Endothelial cell of umbilical vein (primary cell): ENCODE results near the gene HOXB5. TPM values are rescaled to one million over a fixed set of nuclear protein-coding genes. Genes with fewer than 3 reads are reported as not detected.

ENCODE experiments used
- BruUV-seq: library from RNA; stranded (reverse); fragments of 400-500 nt; replicated peaks from 2 replicates; lab custom pipeline; 2021; lab: Mats Ljungman, UMichigan
- CTCF ChIA-PET: fragments of 300-600, 350-600 bp; sonication (Branson Sonifier 250); formaldehyde crosslinking; loops from one replicate; lab custom pipeline; 2021; ENCODE audit warnings: antibody characterized with exemption, inconsistent platforms; lab: Charles Lee
- POLR2A ChIA-PET: fragments of 300-600, 350-600 bp; sonication (Branson Sonifier 250); formaldehyde crosslinking; loops from one replicate; lab custom pipeline; 2021; ENCODE audit warnings: antibody characterized with exemption, inconsistent platforms; lab: Charles Lee
- DNase-seq: peaks from one replicate; pipeline ENCODE4 v3.0.0-alpha.2; 2011; ENCODE audit warnings: low read depth, low spot score
- FAIRE-seq: peaks from 2 replicates; lab custom pipeline; 2011; peaks lifted over from hg19 to GRCh38; lab: Jason Lieb, UNC
- H2AFZ ChIP-seq: 2 replicates; pipeline ENCODE4 v1.6.0; 2012; ENCODE audit warnings: low read depth, low read length, control low read depth, inconsistent platforms
- H3K27ac ChIP-seq: 2 replicates; pipeline ENCODE4 v1.5.1; 2011; ENCODE audit warnings: low read depth, mild to moderate bottlenecking, control low read depth, low read length, moderate library complexity; ENCODE audit not compliant: insufficient read depth
- H3K27me3 ChIP-seq, 2 experiments: 2 replicates each; pipeline versions ENCODE4 v1.6.0 to v1.6.1; 2011; ENCODE audit warnings: low read length in 2 of 2, mixed read lengths in 1 of 2; ENCODE audit not compliant: control insufficient read depth in 2 of 2, insufficient read depth in 2 of 2
- H3K36me3 ChIP-seq, 2 experiments: 2 replicates in 1 of 2; 3 replicates in 1 of 2; pipeline ENCODE4 v1.5.1; 2011; ENCODE audit warnings: low read length in 2 of 2, mild to moderate bottlenecking in 1 of 2, moderate library complexity in 1 of 2; ENCODE audit not compliant: control insufficient read depth in 2 of 2, insufficient read depth in 2 of 2; ENCODE audit errors: extremely low read depth in 1 of 2
- H3K4me1 ChIP-seq: 3 replicates; pipeline ENCODE4 v1.5.1; 2011; ENCODE audit warnings: mild to moderate bottlenecking, low read length; ENCODE audit not compliant: control insufficient read depth, insufficient read depth; ENCODE audit errors: extremely low read depth
- H3K4me2 ChIP-seq: 2 replicates; pipeline ENCODE4 v1.6.1; 2011; ENCODE audit warnings: low read length, control low read depth, mixed read lengths; ENCODE audit not compliant: insufficient read depth
- H3K4me3 ChIP-seq, 3 experiments: fragments of 200-600 bp in 1 of 3; sonication (generic), shearing (Covaris generic) in 1 of 3; replicated peaks in 1 of 3; 2 replicates each; pipeline ENCODE4 v1.5.1; 2011 to 2016; ENCODE audit warnings: control low read depth in 3 of 3, low read length in 3 of 3, mild to moderate bottlenecking in 2 of 3, inconsistent platforms in 1 of 3, low read depth in 1 of 3, moderate library complexity in 1 of 3; ENCODE audit not compliant: insufficient read depth in 1 of 3
- H3K79me2 ChIP-seq: 2 replicates; pipeline ENCODE4 v1.6.0; 2012; ENCODE audit warnings: low read length, inconsistent platforms; ENCODE audit not compliant: control insufficient read depth, insufficient read depth
- H3K9ac ChIP-seq: replicated peaks from 2 replicates; pipeline ENCODE3; 2011; ENCODE audit warnings: low read length, control low read depth; ENCODE audit not compliant: insufficient read depth; ENCODE audit errors: extremely low read depth
- H3K9me1 ChIP-seq: replicated peaks from 3 replicates; pipeline ENCODE4 v1.6.0; 2011; ENCODE audit warnings: mild to moderate bottlenecking, low read length; ENCODE audit not compliant: control insufficient read depth, insufficient read depth; ENCODE audit errors: extremely low read depth
- H3K9me3 ChIP-seq: replicated peaks from 2 replicates; pipeline ENCODE4 v1.5.1; 2012; ENCODE audit warnings: low read length, inconsistent platforms; ENCODE audit not compliant: control insufficient read depth, insufficient read depth
- H4K20me1 ChIP-seq: replicated peaks from 2 replicates; pipeline ENCODE3; 2011; ENCODE audit warnings: mild to moderate bottlenecking, low read length; ENCODE audit not compliant: control insufficient read depth, insufficient read depth; ENCODE audit errors: extremely low read depth
- CTCF ChIP-seq, 2 donors: IDR thresholded peaks; 1 replicate in 1 of 2; 2 replicates in 1 of 2; pipeline ENCODE4 v1.5.1; 2011; ENCODE audit warnings: low read length in 2 of 2, mild to moderate bottlenecking in 2 of 2, moderate library complexity in 2 of 2, control low read depth in 1 of 2, inconsistent platforms in 1 of 2, low read depth in 1 of 2; ENCODE audit not compliant: insufficient read depth in 1 of 2; ENCODE audit errors: extremely low read depth in 1 of 2
- EZH2 ChIP-seq: IDR thresholded peaks from 2 replicates; pipeline ENCODE4 v1.6.1; 2012; ENCODE audit warnings: borderline replicate concordance, low read depth, mild to moderate bottlenecking, moderate library complexity, low read length, inconsistent platforms; ENCODE audit not compliant: severe bottlenecking
- FOS ChIP-seq: IDR thresholded peaks from 2 replicates; pipeline ENCODE4 v1.6.1; 2011; ENCODE audit warnings: mild to moderate bottlenecking, low read length, moderate library complexity, borderline replicate concordance; ENCODE audit not compliant: insufficient read depth
- GATA2 ChIP-seq: IDR thresholded peaks from 2 replicates; pipeline ENCODE4 v1.7.0; 2011; ENCODE audit warnings: low read depth, mild to moderate bottlenecking, moderate library complexity, mixed read lengths, low read length; ENCODE audit not compliant: insufficient read length, insufficient read depth
- JUN ChIP-seq: IDR thresholded peaks from 2 replicates; pipeline ENCODE4 v1.6.1; 2011; ENCODE audit warnings: borderline replicate concordance, low read depth; ENCODE audit not compliant: insufficient read length, insufficient read depth
- MYC ChIP-seq: IDR thresholded peaks from one replicate; pipeline ENCODE4 v1.6.1; 2011; ENCODE audit warnings: mild to moderate bottlenecking, low read depth, low read length
- POLR2A ChIP-seq: IDR thresholded peaks from 2 replicates; pipeline ENCODE4 v1.6.1; 2012; ENCODE audit warnings: low read depth, mild to moderate bottlenecking, control low read depth, low read length
- POLR2AphosphoS5 ChIP-seq: IDR thresholded peaks from 2 replicates; pipeline ENCODE4 v1.6.1; 2012; ENCODE audit warnings: low read depth, mild to moderate bottlenecking, control low read depth, low read length, moderate library complexity; ENCODE audit not compliant: insufficient read depth
- dilution Hi-C: fragments of 300-500 bp; cut with MboI; formaldehyde crosslinking; loops from one replicate; pipeline ENCODE4 v1.15.0; 2019; ENCODE audit warnings: low sequenced_read_pairs; ENCODE audit not compliant: extremely low pct_ligation_motif_present
- intact Hi-C: fragments of 100-400 bp; cut with micrococcal nuclease; formaldehyde crosslinking; loops from one replicate; pipeline ENCODE4 v1.10.0; 2022
- polyA plus RNA-seq, 4 experiments: library from polyadenylated mRNA; depleted of rRNA in 3 of 4; stranded (reverse) in 3 of 4; unstranded in 1 of 4; fragments of >200 nt; gene quantifications; 2 replicates each; pipeline versions ENCODE4 v1.2.1 to v1.2.3, GENCODE V29; 2011 to 2012; ENCODE audit warnings: missing spikeins in 1 of 4
- total RNA-seq: library from RNA; stranded (reverse); gene quantifications from 2 replicates; pipeline ENCODE4 v1.2.3, GENCODE V29; 2021
- TF ChIP-seq, protein P1 (sequence below): IDR thresholded peaks from 2 replicates; pipeline ENCODE4 v1.6.1; 2011; ENCODE audit not compliant: insufficient read depth, insufficient read length

HOXB5 gene
- total and polyA plus RNA-seq, 2 donors (not counting 3 experiments of a cell fraction or from before 2014, with no cell fraction given): 2.0 to 8.5 TPM

- intact Hi-C loops: no loop called here
- ChIA-PET POLR2A (no interaction called here), CTCF (interaction anchor here (0.9 to 1.7 kb wide), 3 partner anchors 11 to 346 kb away, joined by 3 to 4 read pairs (median 3); no protein-coding TSS in a partner anchor)
- Histone ChIP-seq H4K20me1 (no peaks in the 10 kb centered on the region), H3K9ac (no peak overlapping the region), H3K4me2 (no peak overlapping the region), H3K36me3 (no peaks in the 10 kb centered on the region), H3K9me1 (no peaks in the 10 kb centered on the region), H3K79me2 (peaks cover 42% of the 10 kb centered on the region), H3K4me1 (peaks cover 26% of the 10 kb centered on the region), H3K27ac (no peak overlapping the region), H3K4me3 (no peak overlapping the region), H3K9me3 (no peaks in the 10 kb centered on the region), H2AFZ (no peak overlapping the region), H3K27me3 (no peaks in the 10 kb centered on the region)
- dilution Hi-C loops: no loop called here
- DNase-seq: no peak
- no peak for FAIRE-seq
- BruUV-seq: no TSS peak
- TF ChIP-seq, protein P1, sequence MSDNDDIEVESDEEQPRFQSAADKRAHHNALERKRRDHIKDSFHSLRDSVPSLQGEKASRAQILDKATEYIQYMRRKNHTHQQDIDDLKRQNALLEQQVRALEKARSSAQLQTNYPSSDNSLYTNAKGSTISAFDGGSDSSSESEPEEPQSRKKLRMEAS: no peak
- no peak for TF ChIP-seq JUN
- no peak for TF ChIP-seq EZH2
- TF ChIP-seq POLR2AphosphoS5: no peak
- TF ChIP-seq FOS: no peak
- no peak for TF ChIP-seq POLR2A
- TF ChIP-seq GATA2: no peak
- no peak for TF ChIP-seq CTCF (IDR thresholded peaks at IDR 0.05; ENCODE audit: extremely low read depth in 1 of 2, insufficient read depth in 1 of 2, low read depth in 1 of 2, low read length in 2 of 2)
- no peak for TF ChIP-seq MYC
Measured at GRCh38 chr17:48606892-48607614, 13.5 kb upstream of the HOXB5 start.
